Testis (tissue), 3 donors: Measurements from ENCODE around the gene NAGPA. TPM values are rescaled to one million over a fixed set of nuclear protein-coding genes. Genes with fewer than 3 reads are reported as not detected.

Source experiments
- DNase-seq: peaks from one replicate; pipeline ENCODE4 v3.0.0-alpha.2; 2019
- H3K27ac ChIP-seq, 2 donors: fragments of 200-600 bp; sonication (generic); one replicate each; pipeline ENCODE4 v1.5.1; 2019
- H3K27me3 ChIP-seq: fragments of 200-600 bp; sonication (generic); one replicate; pipeline ENCODE4 v1.5.1; 2019
- H3K36me3 ChIP-seq: fragments of 200-600 bp; sonication (generic); one replicate; pipeline ENCODE4 v1.5.1; 2017; ENCODE audit warnings: low read depth; ENCODE audit errors: missing control alignments
- H3K4me1 ChIP-seq: fragments of 200-600 bp; sonication (generic); one replicate; pipeline ENCODE4 v1.5.1; 2019
- H3K4me3 ChIP-seq, 2 donors: fragments of 200-600 bp; sonication (generic); one replicate each; pipeline ENCODE4 v1.5.1; 2017 to 2019
- H3K9me3 ChIP-seq: fragments of 200-600 bp; sonication (generic); one replicate; pipeline ENCODE4 v1.5.1; 2017
- CTCF ChIP-seq, 3 experiments: fragments of 450-650 bp in 2 of 3; fragments of 200-600 bp in 1 of 3; sonication (generic) in 1 of 3; IDR thresholded peaks; one replicate each; pipeline ENCODE4 v1.5.1; 2016 to 2019; ENCODE audit warnings: antibody characterized with exemption in 3 of 3, mild to moderate bottlenecking in 2 of 3, moderate library complexity in 1 of 3
- POLR2A ChIP-seq: fragments of 450-650 bp; IDR thresholded peaks from one replicate; pipeline ENCODE4 v1.6.1; 2017; ENCODE audit warnings: antibody characterized with exemption, mild to moderate bottlenecking, moderate library complexity
- WGBS, 2 donors: methylation state at CpG; one replicate each; pipeline ENCODE4 v1.1.5; 2018; 5-methylcytosine and 5-hydroxymethylcytosine counted together
- intact Hi-C: fragments of 100-400 bp; cut with DNase I; formaldehyde crosslinking; loops from one replicate; pipeline ENCODE4 v1.15.1; 2023; ENCODE audit warnings: low total_unique reads
- polyA plus RNA-seq: library from polyadenylated mRNA; stranded (reverse); fragments of 350-450 nt; fragmentation: Illumina TruSeq; extraction: RNeasy Lipid Tissue Mini Kit (QIAGEN cat#74804); gene quantifications from one replicate; pipeline ENCODE4 v1.2.3, GENCODE V29; 2014; ENCODE audit warnings: low read depth, low replicate concordance; ENCODE audit not compliant: insufficient read depth
- total RNA-seq, 2 donors: library from RNA; depleted of rRNA; stranded (reverse); fragments of >200 nt; gene quantifications; one replicate each; pipeline ENCODE4 v1.2.3, GENCODE V29; 2016

Gene NAGPA
- total and polyA plus RNA-seq, 3 donors from 2014 or later, result 11.4 to 39.0 (median 38.7) TPM

GRCh38 chr16:4976611-4977145 is 57.1 kb downstream of the NAGPA start:
- no peaks in the 10 kb centered on the region for H3K9me3 ChIP-seq
- no peaks in the 10 kb centered on the region for H3K27me3 ChIP-seq
- H3K27ac ChIP-seq, result no peak overlapping the region
- TF ChIP-seq POLR2A, result no peak
- 47 to 60% methylated on average over 4 to 5 of the region's 5 CpGs for WGBS, 2 donors
- DNase-seq, result no peak
- intact Hi-C loops, result no loop called here
- H3K4me3 ChIP-seq, result no peak overlapping the region
- no peaks in the 10 kb centered on the region for H3K4me1 ChIP-seq
- H3K36me3 ChIP-seq, result no peaks in the 10 kb centered on the region

DNA sequence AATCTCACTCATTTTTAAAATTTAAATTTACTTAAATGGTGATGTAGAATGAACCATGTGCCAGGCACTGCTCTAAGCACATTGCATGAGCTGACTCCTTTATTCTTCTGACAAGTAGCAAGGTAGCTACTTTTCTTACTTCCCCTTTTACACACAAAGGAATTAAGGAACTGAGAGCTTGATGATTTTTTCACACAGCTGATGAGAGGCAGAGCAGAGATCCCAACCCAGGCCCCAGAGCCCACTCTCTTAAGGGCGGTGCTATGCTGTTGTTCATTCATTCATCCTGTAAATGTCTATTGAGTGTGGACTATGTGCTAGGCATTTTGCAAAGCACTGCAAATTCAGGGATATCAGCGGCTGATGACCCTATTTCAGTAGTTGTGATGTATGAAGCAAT is 57.7 kb downstream of the NAGPA start:
- Histone ChIP-seq H3K36me3 (no peaks in the 10 kb centered on the region), H3K27me3 (no peaks in the 10 kb centered on the region), H3K4me1 (no peaks in the 10 kb centered on the region), H3K27ac (no peak overlapping the region), H3K9me3 (no peaks in the 10 kb centered on the region), H3K4me3 (no peak overlapping the region)
- no peak for DNase-seq
- 94% methylated on average over 2 of the region's 2 CpGs for WGBS, 2 donors
- TF ChIP-seq CTCF (IDR thresholded peaks at IDR 0.05) (no peak), POLR2A (no peak)
- intact Hi-C loops, result no loop called here

Other genes starting within 250 kb of the NAGPA start
- gene SEPTIN12, start 245.6 kb downstream of the NAGPA start, total RNA-seq, result 10 to 100 TPM; 61.0 to 68.1 TPM
- gene SEPTIN12, start 245.6 kb downstream of the NAGPA start, polyA plus RNA-seq, result 310 TPM
- gene SMIM22, start 238.6 kb downstream of the NAGPA start, total RNA-seq, result 1 to 10 TPM; 6.1 to 9.8 TPM
- 41.3 TPM for gene SMIM22, start 238.6 kb downstream of the NAGPA start, polyA plus RNA-seq
- gene ROGDI, start 231.3 kb downstream of the NAGPA start, total RNA-seq, result 10 to 100 TPM; 30.0 to 37.0 TPM
- 27.3 TPM for gene ROGDI, start 231.3 kb downstream of the NAGPA start, polyA plus RNA-seq
- gene GLYR1, start 186.6 kb downstream of the NAGPA start, total RNA-seq, result 10 to 100 TPM; 70.5 to 83.5 TPM
- 66.6 TPM for gene GLYR1, start 186.6 kb downstream of the NAGPA start, polyA plus RNA-seq
- 100 to 1,000 TPM in 1 of 2 donors, 10 to 100 TPM in 1; 88.1 to 115 TPM for gene UBN1, start 186.5 kb downstream of the NAGPA start, total RNA-seq
- 98.2 TPM for gene UBN1, start 186.5 kb downstream of the NAGPA start, polyA plus RNA-seq
- gene PPL, start 96.8 kb downstream of the NAGPA start, total RNA-seq, result 1 to 10 TPM; 5.4 to 6.1 TPM
- gene PPL, start 96.8 kb downstream of the NAGPA start, polyA plus RNA-seq, result 6.8 TPM
- 1 to 10 TPM; 1.2 to 2.9 TPM for gene SEC14L5, start 75.6 kb downstream of the NAGPA start, total RNA-seq
- gene SEC14L5, start 75.6 kb downstream of the NAGPA start, polyA plus RNA-seq, result 0.73 TPM
- gene C16orf89, start 32.0 kb upstream of the NAGPA start, total RNA-seq, result 1 to 10 TPM; 1.2 to 2.4 TPM
- 10.8 TPM for gene C16orf89, start 32.0 kb upstream of the NAGPA start, polyA plus RNA-seq
- 10 to 100 TPM; 34.3 to 35.9 TPM for gene ALG1, start 37.9 kb upstream of the NAGPA start, total RNA-seq
- gene ALG1, start 37.9 kb upstream of the NAGPA start, polyA plus RNA-seq, result 54.3 TPM
- gene EEF2KMT, start 63.9 kb upstream of the NAGPA start, total RNA-seq, result 10 to 100 TPM; 20.3 to 20.6 TPM
- gene EEF2KMT, start 63.9 kb upstream of the NAGPA start, polyA plus RNA-seq, result 36.7 TPM